ENCODE data around the gene PMM2.

PMM2 gene

GRCh38 chr16:8851761-8852403 is 54.2 kb downstream of the PMM2 start:
- DNase-seq (ENCODE audit: low spot score): no peak

- DNase-seq (ENCODE audit: low spot score): no peak
Observed at GRCh38 chr16:8852534-8852933, 54.9 kb downstream of the PMM2 start.

- no peak for DNase-seq (ENCODE audit: low spot score)
Observed at GRCh38 chr16:8853150-8853549, 55.5 kb downstream of the PMM2 start.

- DNase-seq (ENCODE audit: low spot score): no peak
Observed at GRCh38 chr16:8853611-8854010, 56.0 kb downstream of the PMM2 start.

- DNase-seq (ENCODE audit: low spot score): no peak
Observed at GRCh38 chr16:8854298-8854948, 56.8 kb downstream of the PMM2 start.

- DNase-seq (ENCODE audit: low spot score): no peak
Observed at GRCh38 chr16:8855051-8855786, 57.6 kb downstream of the PMM2 start.

GRCh38 chr16:8855972-8856371 is 58.3 kb downstream of the PMM2 start:
- DNase-seq (ENCODE audit: low spot score): no peak

GRCh38 chr16:8858994-8859912 is 61.6 kb downstream of the PMM2 start:
- DNase-seq (ENCODE audit: low spot score): no peak

- no peak for DNase-seq (ENCODE audit: low spot score)
Observed at GRCh38 chr16:8859913-8860881, 62.6 kb downstream of the PMM2 start.

- DNase-seq (ENCODE audit: low spot score): no peak
Observed at GRCh38 chr16:8861563-8862308, 64.1 kb downstream of the PMM2 start.

- DNase-seq (ENCODE audit: low spot score): no peak
Observed at GRCh38 chr16:8862309-8863130, 64.9 kb downstream of the PMM2 start.

- DNase-seq (ENCODE audit: low spot score): no peak
Observed at GRCh38 chr16:8863594-8864424, 66.2 kb downstream of the PMM2 start.

GRCh38 chr16:8864480-8865110 is 67.0 kb downstream of the PMM2 start:
- no peak for DNase-seq (ENCODE audit: low spot score)

- DNase-seq (ENCODE audit: low spot score): no peak
Observed at GRCh38 chr16:8865145-8865882, 67.7 kb downstream of the PMM2 start.

GRCh38 chr16:8866118-8866883 is 68.7 kb downstream of the PMM2 start:
- no peak for DNase-seq (ENCODE audit: low spot score)

GRCh38 chr16:8866884-8867215 is 69.2 kb downstream of the PMM2 start:
- no peak for DNase-seq (ENCODE audit: low spot score)

Data from D341Med (cell line).